Adrenal gland (tissue), 5 donors: Measurements from ENCODE around the gene CIBAR2.

Experiments used
- CTCF ChIP-seq, 6 experiments: fragments of 450-650 bp in 4 of 6; fragments of 200-600 bp in 2 of 6; sonication (generic) in 1 of 6; IDR thresholded peaks; 1 replicate in 5 of 6; 2 replicates in 1 of 6; pipeline versions ENCODE4 v1.5.1 to v1.8.0; 2016 to 2021; ENCODE audit warnings: antibody characterized with exemption in 6 of 6, mild to moderate bottlenecking in 2 of 6, moderate library complexity in 1 of 6
- POLR2A ChIP-seq, 2 donors: fragments of 450-650 bp; IDR thresholded peaks; one replicate each; pipeline ENCODE4 v1.6.1; 2017; ENCODE audit warnings: antibody characterized with exemption in 2 of 2, mild to moderate bottlenecking in 2 of 2, moderate library complexity in 1 of 2
- donor health status: DM: no; HTN: no; CAD: no.

DNA sequence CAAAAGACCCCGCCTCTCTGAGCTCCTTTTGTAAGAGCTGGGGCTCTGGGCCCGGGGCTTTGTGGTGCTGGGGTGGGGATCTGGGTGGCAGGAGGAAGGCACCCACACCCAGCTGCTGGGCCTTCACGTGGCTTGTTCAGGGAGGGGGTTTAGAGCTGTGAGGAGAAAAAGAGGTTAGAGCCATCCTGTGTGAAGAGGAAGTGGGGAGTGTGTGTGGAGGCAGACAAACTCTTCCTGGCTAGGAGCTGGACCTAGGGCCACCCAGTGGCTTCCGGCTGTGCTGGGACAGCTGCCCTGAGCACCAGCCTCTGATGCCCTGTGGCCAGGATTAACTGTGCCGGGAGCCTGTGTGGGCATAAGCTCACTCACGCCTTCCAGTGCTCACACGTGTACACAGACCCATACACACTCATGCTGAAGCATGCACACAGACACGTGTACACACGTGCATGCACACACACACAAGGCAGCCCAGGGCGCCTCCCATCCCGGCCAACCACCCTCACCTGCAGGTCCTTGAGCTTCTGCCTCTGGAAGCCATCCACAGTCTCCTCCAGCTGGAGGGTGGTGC is 7.4 kb downstream of the CIBAR2 start:
- TF ChIP-seq POLR2A (IDR thresholded peaks at IDR 0.05) (no peak), CTCF (IDR thresholded peaks at IDR 0.05) (no peak)
